Measurements from ENCODE around the gene RHOH.

- no peak for TF ChIP-seq CTCF (IDR thresholded peaks at IDR 0.05)
- no peak for TF ChIP-seq EZH2phosphoT487 (IDR thresholded peaks at IDR 0.05)
- TF ChIP-seq EZH2 (IDR thresholded peaks at IDR 0.05), result no peak
Observed at GRCh38 chr4:40165916-40166315, 30.9 kb upstream of the RHOH start.
